GM21786 (cell line): ENCODE data around the gene CNPPD1.

Source experiments
- ATAC-seq: cut with Tn5 transposase; IDR thresholded peaks from one replicate; pipeline ENCODE4 v1.9.1; 2021; ENCODE audit not compliant: unreplicated experiment

Gene CNPPD1

DNA sequence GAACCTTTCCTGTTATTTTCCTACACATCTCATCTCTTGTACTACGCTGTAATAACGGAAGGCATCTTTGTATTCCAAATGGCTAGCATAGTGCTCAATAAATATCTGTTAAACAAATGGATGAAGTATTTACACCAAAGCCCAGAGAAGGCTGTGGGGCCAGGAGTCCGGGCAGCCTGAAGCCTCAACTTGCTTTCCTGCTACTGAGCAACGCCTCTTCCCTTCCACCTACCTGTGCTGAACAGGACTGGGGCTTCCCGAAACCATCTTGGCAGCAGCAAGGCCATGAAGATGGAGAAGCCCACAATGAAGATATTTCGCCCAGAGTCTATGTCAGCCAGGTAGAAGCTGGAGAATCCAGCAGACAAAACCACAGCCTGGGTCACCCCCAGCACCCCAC lies 13.6 kb downstream of the CNPPD1 start:
- no peak for ATAC-seq

DNA sequence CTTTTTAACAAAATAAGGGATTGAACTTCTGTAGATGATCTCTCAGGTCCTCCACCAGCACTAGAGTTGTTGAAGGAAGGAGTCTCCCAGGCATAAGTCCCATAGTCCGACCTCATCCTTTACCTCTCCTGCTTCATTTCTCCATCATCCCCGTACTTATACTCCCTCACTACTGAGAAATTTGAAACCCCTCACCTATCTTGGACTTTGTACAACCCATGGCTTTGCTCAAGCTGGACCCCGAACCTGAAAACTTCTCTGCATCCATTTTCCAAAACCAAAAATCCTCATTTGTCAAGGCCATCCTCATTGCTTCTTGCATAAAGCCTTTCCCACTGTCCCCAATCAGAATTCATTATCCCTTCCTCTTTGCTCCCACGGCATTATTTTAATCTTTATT lies 15.6 kb downstream of the CNPPD1 start:
- ATAC-seq, result no peak

DNA sequence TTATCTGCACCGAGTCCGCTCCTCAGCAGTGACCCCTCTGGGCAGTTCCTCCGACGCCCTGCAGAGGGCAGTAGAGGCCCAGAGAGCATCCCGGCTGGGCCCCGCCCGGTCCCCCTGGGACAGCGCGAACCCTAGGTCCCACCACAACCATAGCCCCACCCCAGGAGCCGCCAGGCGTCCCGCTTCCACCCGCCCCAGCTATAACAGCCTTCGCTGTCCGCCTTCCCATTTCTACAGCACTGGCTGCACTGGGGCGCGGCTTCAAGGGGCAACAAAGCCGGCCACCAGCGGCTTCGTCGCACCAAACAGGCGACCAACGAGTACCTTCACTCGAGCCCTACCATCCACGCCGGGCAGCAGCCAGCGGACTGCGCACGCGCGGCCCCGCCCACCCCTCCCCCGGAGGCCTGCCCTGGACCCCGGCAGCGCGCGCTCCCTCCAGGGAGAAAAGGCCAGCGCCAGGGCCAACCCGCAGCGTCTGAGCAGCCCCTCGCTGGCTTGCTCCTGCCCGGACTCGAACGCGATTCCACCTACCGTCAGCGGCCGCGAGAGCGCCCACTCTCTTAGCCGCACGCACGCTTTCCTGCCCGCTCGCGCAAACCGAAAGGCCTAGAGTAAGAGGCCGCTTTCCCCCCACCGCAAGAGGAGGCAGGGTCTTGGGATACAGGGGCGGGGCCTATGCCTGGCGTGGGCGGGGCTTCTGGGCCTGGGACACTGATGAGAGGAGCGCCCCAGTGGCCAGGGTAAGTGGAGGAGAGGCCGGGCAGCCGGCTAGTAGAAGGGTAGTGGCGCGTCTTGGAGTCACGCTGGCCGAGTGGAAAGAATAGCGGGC lies 16.3 kb downstream of the CNPPD1 start, which contains the start of gene NHEJ1:
NHEJ1 (minus strand) TSS at position 630 of the 832 bp plus-strand sequence. CDS start 2,453 bp downstream, outside the sequence.
- ATAC-seq, result peak; percentile 83

DNA sequence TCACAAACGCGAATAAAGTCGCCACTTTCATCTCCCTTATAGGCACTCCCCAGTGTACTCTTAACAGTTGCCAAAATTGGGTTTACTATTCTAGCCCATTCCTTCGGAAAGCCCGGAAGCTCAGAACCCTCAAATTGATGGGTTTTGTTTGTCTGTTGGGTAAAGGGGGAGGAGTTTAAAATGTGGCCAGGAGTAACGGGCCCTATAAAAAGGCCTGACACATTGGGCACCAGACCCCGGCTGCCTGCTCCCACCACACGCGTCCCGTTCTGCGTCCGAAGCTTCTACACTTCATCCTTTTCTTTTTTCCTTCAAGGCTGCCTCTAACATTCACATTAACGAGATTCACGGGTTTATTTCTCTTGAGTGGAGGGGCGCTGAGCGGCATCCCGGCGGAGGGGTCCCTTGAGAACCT lies 16.9 kb downstream of the CNPPD1 start:
- ATAC-seq, result no peak

DNA sequence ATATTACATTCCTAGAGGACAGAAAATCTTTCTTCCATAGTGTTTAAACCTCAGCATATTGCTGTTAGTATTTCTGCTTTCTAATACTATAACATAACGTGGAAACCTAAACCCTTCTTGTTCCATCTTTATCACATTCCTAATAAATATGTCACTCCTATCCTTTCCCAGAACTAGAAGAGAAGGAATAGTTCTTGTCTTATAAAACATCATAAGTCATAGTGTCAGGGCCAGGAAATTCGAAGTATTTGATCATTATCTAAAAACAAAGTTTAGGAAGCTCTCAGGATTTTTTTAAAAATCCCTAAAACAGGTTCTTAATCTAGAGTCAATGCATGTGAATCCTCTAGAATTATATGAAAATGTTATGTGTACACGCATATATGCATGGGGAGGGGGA lies 18.1 kb downstream of the CNPPD1 start:
- no peak for ATAC-seq

DNA sequence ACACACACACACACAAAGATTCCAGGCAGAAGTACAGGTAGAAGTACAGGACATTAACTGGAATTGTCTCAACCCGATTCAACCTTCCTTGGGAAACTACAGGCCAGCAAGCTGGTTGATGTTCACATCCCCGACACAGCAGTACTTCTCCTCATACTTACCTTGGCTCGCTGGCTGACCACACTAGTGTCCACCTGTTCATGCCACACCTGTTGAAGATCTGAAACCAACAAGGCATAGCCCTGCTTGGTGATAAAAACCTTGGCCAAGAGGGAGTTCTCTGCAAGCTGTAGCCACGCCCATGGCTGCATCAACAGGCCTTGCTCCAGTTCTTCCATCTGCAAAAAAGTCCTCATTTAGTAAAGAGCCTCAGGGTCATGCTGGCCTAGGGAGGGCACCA lies 18.7 kb downstream of the CNPPD1 start:
- ATAC-seq, result no peak

DNA sequence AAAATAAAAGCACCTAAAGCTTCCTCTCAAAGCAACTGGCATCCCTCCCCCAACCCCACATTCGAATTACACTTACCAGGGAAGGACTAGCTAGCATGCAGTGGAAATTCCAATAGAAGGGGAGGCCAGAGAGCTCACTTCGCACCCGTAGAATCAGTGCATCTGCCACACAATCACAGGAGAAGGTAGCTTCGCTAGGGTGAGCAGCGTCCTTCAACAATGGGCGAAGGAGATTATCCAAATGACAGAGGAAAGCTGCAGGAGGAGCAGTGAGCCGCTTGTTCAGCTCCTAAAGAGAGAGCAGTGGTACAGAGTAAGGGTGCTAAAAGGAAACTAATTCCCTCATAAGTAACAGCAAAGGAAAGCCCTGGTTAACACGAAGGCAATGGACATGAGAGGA lies 19.3 kb downstream of the CNPPD1 start:
- ATAC-seq, result no peak

DNA sequence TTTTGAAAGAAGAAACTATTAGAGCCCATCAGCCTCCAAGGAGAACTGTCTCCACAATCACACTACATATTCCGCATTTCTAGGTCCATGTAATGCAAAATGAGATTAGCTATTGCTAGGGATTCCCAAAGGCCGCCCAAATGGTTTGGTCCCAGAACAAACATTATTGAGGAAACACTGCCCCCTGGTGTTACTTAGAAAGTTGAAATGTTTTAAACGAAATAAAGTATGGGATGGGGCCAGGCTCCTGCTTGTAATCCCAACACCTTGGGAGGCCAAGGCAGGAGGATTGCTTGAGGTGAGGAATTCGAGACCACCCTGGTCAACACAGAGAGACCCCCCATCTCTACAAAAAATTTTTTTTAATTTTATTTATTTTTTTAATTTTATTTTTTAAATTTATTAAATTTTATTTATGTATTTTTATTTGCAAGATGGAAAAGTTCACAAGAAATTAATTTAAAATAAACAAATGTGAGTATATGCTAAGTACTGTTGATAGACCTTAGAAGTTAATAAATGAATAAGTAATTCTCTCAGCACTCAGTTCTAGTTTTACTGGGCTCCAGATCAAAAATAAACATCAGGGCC lies 21.6 kb downstream of the CNPPD1 start:
- ATAC-seq, result no peak

DNA sequence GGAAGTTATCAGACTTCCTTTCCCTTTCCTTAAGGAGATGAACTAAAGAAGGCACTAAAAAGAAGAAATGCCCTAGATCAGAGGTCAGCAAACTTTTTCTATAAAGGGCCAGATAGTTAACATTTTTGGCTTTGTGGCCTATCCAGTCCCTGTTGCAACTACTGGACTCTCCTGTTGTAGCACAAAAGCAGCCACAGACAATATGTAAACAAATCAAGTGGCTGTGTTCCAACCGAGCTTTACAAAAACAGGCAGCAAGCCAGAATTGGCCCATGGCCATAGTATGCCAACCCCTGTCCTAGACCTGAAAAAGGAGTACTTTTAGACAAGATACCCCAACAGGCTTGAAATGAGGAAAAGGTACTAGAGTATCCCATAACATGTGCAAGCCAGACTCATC lies 27.1 kb downstream of the CNPPD1 start:
- ATAC-seq, result no peak

DNA sequence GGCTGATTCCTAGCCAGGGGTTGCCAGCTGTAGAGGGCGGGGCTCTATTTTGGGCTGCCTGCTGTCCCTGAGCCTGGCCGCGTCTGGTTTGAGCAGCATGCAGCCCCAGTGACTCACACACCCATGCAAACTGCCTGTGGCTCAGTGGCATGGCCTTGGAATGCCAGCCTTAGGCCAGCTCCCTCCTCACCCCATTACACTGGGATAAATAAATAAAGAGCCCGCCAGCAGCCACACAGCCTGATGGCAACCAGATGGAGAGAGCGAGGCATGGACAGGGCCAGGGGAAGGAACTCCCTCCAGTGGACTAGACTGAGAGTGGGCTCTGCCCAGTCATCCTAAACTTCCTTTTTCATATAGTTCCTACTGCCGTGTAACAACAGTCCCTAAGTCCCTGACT lies 34.4 kb downstream of the CNPPD1 start:
- no peak for ATAC-seq

DNA sequence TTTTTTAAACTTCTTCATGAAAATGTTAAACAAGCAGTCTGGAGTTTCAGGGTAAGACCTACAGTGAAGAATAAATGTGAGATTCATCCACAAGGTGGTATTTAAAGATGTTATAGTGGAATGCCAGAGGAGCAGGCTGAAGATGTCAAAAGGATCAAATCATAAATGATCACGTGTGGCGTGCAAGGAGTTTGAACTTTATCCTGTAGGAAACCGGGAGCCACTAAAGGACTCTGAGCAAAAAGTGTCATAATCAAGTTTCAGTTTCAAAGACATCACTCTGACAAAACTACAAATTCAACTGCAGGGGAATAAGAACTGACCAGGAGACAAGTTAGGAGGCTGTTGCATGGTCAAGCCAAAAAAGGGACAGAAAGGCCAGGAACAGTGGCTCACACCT lies 36.0 kb downstream of the CNPPD1 start:
- ATAC-seq, result no peak

DNA sequence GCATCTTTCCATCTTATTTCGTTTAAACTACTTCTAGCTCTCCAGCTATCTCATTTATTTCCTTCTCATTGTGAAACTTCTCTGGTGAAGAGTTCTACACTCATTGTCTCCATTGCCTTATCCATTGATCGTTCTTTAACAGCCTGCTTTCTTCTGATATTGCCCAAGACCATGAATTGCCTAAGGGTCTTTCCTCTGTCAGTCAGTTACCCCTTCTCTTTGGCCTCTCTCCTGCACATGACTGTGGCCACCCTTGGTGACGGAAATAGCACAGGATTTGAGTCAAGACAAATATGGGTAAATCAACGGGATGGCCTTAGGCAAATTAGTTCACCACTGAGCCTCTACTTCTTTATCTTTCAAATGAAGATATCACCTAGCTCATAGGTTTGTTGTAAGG lies 42.7 kb downstream of the CNPPD1 start:
- no peak for ATAC-seq

DNA sequence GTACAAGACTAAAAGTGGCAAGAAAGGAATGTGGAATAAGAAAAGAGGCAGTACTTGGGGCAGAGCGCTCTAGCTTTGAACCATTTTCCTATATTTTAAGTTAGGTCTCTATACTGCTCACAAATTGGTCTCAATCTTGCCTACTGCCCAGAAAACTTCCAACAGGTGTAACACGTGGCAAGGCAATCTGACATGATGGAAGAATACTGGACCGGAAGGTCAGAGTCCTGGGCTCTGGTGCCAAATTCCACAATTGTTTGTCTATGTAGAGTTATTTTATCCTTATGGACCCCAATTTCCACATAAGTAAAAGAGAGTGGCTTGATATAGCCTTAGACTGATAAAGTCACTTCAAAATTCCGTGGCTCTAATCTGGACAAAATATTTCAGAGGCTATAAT lies 45.0 kb downstream of the CNPPD1 start:
- ATAC-seq, result no peak

DNA sequence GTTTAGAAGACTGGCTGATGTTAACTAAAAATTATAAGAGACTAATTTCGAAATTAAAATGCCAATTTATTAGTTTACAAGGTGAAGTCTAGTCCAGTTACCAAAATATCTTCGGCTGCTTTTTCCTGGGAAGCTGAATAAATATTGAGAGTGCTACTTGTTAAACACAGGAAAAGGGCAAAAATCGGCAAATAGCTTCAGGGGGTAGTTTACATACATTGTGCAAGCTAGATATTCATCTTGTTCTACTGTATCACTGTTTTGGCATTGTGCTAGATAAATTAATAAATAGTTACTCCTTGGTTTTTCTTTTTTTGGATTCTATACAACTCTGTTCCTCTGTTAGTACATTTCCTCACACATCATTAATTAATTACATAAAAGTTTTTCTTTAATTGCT lies 45.4 kb downstream of the CNPPD1 start:
- no peak for ATAC-seq

DNA sequence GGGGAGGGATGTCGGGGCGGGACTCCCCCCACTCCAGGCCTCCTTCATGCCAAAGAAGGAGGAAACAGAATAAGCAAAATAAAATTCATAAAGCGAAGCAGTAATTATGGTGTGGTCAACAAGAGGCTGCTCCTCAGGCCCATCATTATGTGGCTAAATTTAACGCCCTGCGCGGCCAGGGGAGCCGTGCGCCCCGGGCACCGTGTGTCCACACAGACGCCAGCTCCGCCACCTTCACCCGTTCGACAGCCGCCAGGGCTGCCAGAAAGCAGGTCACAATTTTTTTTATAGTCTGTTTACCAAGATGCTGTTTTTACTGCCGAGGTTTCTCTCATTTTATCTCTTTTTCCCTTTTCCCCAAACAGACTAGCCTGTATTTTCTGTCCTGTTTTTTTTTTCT lies 47.1 kb downstream of the CNPPD1 start:
- ATAC-seq, result no peak

DNA sequence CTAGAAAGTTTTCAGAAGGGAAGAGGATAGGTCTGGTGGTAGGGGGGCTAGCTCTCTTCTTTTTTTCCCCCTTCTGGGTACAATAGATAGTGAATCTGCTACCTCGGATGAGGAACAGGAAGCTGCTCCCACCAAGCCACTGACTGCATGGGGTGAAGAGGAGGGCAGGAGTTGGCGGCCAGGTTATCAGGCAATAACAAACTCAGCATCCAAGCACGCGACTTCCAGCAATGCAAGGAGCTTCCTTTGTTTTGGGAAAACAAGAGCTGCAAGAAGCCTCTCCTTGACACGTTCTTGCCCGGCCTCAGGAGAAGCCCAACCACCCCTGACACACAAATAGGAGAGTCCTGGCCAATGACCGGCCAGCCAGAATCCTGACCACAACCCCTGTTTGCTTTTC lies 48.3 kb downstream of the CNPPD1 start:
- no peak for ATAC-seq

DNA sequence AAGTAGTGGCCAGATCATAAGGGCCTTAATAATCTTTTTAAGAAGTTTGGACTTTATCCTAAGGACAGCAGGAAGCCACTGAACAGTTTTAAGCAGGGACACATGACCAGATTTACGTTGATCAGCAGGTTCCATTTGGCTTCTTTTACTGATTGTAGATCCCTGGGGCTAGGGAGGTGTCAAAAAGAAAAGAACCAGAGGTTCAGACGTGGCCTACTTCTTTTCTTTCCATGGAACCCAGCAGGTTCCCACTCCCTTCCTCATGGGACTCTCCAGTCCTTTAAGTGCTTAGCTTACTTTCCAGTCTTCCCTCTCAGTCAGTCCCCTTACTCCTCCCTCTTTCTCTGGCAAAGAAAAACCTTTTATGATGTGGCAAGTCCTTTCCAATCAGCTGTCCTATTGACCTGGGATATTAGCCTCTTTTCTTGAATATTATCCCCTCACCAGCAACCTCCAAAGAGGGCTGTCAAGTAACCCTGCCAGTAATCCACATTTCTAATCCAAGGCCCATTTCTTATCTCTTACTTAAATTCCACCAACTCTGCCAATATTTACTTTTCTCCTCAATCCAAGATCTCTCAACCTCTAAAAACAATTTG lies 49.6 kb downstream of the CNPPD1 start:
- no peak for ATAC-seq

DNA sequence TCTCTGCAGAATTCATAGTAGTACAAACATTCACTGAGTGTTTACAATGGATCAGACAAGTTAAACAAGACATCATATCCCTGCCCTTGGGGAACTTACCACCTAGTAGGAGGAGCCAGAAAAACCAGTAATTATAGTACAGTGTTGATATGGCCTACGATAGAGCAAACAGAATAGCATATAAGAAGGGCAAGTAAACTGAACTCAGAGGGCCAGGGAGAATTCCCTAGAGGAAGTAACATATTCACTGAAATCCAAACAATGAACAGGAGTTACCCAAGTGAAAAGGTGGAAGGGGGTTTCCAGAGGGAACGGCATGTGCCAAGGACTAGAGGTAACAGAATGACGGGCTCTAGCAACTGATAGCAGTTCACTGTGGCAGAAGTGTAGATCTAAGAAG lies 50.2 kb downstream of the CNPPD1 start:
- ATAC-seq, result no peak

DNA sequence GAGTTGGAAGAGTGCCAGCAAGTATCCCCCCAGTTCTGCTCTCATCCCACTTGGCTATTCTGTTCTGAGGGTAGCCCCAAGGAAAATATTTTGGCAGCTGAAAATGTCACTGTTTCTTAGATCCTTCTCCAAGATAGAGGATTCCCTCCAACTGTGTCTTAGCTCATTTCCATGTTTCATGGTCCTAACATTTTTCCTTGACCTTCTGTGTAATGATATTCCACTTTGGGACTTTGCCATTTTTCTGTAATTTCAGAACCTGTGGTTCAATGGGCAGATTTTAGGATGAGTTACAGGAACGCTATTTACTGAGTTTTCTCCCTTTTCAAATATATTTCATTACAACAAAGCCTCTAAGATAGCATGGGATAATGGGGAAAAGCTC lies 50.8 kb downstream of the CNPPD1 start:
- ATAC-seq, result no peak

DNA sequence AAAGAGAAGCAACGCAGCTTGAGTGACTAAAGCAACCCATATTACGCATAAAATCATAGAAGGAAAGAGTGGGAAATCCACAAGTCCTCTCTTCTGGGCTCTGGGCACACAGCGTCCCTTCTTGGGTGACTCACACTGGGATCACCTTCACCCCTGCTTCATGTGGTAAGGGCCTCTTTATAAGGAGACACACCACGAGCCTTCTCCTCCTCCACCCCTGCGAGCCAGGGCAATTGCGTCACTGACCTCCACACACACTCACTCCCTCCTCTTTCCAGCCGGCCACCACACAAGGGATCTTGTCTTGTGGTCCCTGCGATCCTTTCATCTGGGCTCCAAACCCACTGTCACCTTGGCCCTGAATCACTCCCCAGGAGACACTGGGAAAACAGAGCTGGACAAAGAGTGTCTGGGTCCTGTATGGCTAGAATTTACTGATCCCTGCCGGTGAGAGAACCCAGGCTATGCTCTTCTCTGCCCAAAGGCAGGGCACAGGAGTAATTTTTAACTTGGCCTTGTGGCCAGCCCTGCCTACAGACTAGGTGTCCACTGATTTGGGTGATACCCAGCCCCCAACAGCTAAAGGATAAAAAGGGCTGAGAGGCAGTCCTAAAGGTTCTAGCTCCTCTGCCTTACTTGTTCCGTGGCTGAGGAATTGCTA lies 51.4 kb downstream of the CNPPD1 start:
- ATAC-seq, result no peak

DNA sequence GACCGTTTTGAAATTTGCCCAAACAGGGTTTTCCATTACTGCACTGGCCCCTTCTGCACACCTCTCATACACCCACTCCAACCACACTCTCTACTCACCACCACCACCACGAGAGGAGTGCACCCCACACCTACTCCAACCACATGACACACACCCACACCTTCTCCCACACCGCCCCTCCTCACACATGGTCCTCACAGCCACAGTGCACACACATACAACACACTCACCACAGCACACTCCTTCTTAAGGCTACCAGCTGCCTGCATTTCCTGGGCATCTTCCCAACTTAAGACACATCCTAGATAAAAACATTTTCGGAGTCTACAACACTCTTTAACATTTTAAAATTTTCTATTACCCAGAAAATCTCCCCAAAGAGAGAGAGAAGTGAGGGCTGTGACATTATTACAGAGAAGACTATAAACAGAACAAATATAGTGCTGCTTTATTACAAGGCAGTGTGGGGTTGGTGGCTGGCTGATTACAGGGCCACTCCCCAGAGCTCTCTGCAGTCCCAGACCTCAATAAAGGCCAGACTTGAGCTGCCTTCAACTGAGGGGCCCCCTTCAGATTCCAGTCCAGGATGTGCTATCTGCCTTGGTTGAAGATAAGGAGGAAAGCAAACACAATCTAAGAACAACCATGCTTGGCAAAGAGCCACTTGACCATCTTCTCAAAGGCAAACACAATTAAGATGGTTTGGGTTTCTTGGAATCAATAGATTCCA lies 52.2 kb downstream of the CNPPD1 start:
- no peak for ATAC-seq
